ENCODE measurements around the gene EIF3B. TPM values are rescaled to one million over a fixed set of nuclear protein-coding genes. Genes with fewer than 3 reads are reported as not detected.

EIF3B gene
- total and polyA plus RNA-seq, 2 of the 4 experiments (the other 2 are of a cell fraction), result 105 to 201 TPM

- Histone ChIP-seq H4K8ac (ENCODE audit: low read depth in 2 of 2, low read length in 2 of 2) (no peak overlapping the region), H2BK20ac (ENCODE audit: low read depth, low read length) (no peak overlapping the region), H3K9me3 (ENCODE audit: control insufficient read depth, insufficient read depth, low read length) (no peaks in the 10 kb centered on the region), H3K4me3 (ENCODE audit: insufficient read depth, low read depth, low read length) (no peak overlapping the region), H3K27me3 (ENCODE audit: control insufficient read depth, insufficient read depth, low read length) (no peaks in the 10 kb centered on the region), H3K23ac (ENCODE audit: low read depth, low read length) (no peak overlapping the region), H4K20me1 (ENCODE audit: insufficient read depth, low read length) (peaks cover 39% of the 10 kb centered on the region), H2AK5ac (ENCODE audit: low read depth, low read length) (no peak overlapping the region), H3K9me1 (ENCODE audit: insufficient read depth, low read length) (0 out of 2 replicates have a peak, but pooled peaks cover 3% of the 10 kb centered on the region), H4K91ac (ENCODE audit: insufficient read depth, low read depth, low read length) (no peak overlapping the region), H3K56ac (ENCODE audit: extremely low read depth, insufficient read depth, low read length) (no peak overlapping the region), H3K18ac (ENCODE audit: low read depth, low read length) (no peak overlapping the region), H3K4me1 (ENCODE audit: control insufficient read depth, insufficient read depth, low read length) (no peaks in the 10 kb centered on the region), H3K9ac (ENCODE audit: low read depth, low read length) (no peak overlapping the region), H2BK5ac (ENCODE audit: low read depth, low read length, poor library complexity, severe bottlenecking) (no peak overlapping the region), H2BK15ac (ENCODE audit: low read depth, low read length) (no peak overlapping the region), H2AFZ (replicated peaks; ENCODE audit: low read length, poor library complexity) (no peak overlapping the region), H3K36me3 (ENCODE audit: control insufficient read depth, insufficient read depth, low read length) (peaks cover 86% of the 10 kb centered on the region), H3K79me1 (ENCODE audit: low read depth in 1 of 2, low read length in 2 of 2) (peaks cover 26 to 55% of the 10 kb centered on the region in 2 experiments), H3K27ac (ENCODE audit: insufficient read depth, low read length) (no peak overlapping the region), H3K14ac (replicated peaks; ENCODE audit: low read depth, low read length) (no peak overlapping the region), H4K5ac (ENCODE audit: low read depth, low read length) (no peak overlapping the region), H3K4me2 (ENCODE audit: low read depth, low read length) (no peak overlapping the region), H2AK9ac (replicated peaks; ENCODE audit: low read depth, low read length, poor library complexity) (no peak overlapping the region), H2BK120ac (ENCODE audit: low read depth, low read length) (no peak overlapping the region), H3K4ac (ENCODE audit: low read depth, low read length) (no peak overlapping the region)
- ATAC-seq (ENCODE audit: low read depth) (no peak), DNase-seq (no peak)
- in situ Hi-C loops (cut with MboI; ENCODE audit: low sequenced_read_pairs), result no loop called here
- dilution Hi-C loops (cut with HindIII; ENCODE audit: low sequenced_read_pairs, unreplicated experiment), result no loop called here
- CTCF ChIA-PET, result no interaction called here
- intact Hi-C loops (cut with micrococcal nuclease), result no loop called here
- POLR2A ChIA-PET (ENCODE audit: unreplicated experiment), result no interaction called here
- 100% methylated on average over 4 of the region's 7 CpGs; no CpG with 5 or more reads in 1 of the 2 experiments for WGBS, 2 experiments (ENCODE audit: extremely low coverage in 2 of 2, insufficient read length in 1 of 2)
- TF ChIP-seq MXI1 (IDR thresholded peaks at IDR 0.05; ENCODE audit: borderline replicate concordance, low read depth, low read length) (no peak), RFX5 (IDR thresholded peaks at IDR 0.05; ENCODE audit: low read depth, low read length) (no peak), POLR2A (IDR thresholded peaks at IDR 0.05; ENCODE audit: low read depth, low read length) (no peak), MAFK (IDR thresholded peaks at IDR 0.05; ENCODE audit: low read depth, low read length) (no peak), CEBPB (IDR thresholded peaks at IDR 0.05; ENCODE audit: low read depth, low read length) (no peak), CTCF (conservative IDR thresholded peaks at IDR 0.05; ENCODE audit: low read depth, low read length) (no peak), SMC3 (IDR thresholded peaks at IDR 0.05; ENCODE audit: low read depth, low read length) (no peak), CHD1 (IDR thresholded peaks at IDR 0.05; ENCODE audit: low read depth, low read length) (no peak), RCOR1 (IDR thresholded peaks at IDR 0.05; ENCODE audit: insufficient replicate concordance, low read length) (no peak), ELK1 (IDR thresholded peaks at IDR 0.05; ENCODE audit: borderline replicate concordance, low read depth, low read length) (no peak), MAZ (IDR thresholded peaks at IDR 0.05; ENCODE audit: borderline replicate concordance, low read depth, low read length) (no peak)
- BruUV-seq (replicated peaks), result no TSS peak
Measured at GRCh38 chr7:2373646-2374045, 19.0 kb downstream of the EIF3B start.
